ENCODE measurements around the gene STYK1.
"Not testable (repeated sequence)": the region's sequence is repeated elsewhere in the genome, so short reads cannot be mapped to it uniquely, and the experiment has no call there.

The STYK1 gene

DNA sequence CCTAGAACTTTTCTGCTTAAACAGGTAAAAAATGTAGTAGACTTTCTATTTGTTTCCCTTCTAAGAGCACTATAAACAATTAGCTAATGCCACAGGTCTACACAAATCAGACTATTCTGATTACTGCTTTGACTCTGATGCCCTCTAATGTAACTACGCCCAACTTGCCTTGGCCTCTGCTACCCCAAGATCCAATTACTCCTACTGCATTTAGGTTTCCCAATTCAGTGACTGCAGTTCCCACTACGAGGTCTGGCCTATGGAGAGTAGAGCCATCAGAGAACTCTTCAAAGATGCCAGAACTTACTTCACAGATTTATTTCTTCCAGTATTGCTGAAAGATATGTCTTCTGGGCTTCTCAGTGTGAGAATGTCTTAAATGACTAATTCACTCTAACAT is 15.3 kb upstream of the STYK1 start:
- no peak for DNase-seq (ENCODE audit: low spot score)

DNA sequence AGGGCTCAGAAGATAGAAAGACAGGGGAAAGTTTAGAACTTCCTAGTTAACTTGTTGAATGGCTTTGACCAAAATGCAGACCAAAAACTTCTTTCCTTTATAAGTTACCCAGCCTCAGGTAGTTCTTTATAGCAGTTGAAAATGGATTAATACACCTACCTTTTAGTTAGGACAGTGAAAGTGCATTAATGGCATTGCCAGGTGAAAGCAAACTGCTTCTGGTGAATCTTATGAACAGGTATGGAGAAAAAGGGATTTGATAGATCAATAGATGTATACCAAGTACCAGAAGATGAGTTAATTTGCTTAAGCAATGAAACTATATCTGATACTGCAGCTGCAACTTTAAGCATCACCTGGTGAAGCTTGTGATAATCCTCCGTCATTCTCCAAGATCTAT is 14.2 kb upstream of the STYK1 start:
- DNase-seq (ENCODE audit: low spot score): no peak

DNA sequence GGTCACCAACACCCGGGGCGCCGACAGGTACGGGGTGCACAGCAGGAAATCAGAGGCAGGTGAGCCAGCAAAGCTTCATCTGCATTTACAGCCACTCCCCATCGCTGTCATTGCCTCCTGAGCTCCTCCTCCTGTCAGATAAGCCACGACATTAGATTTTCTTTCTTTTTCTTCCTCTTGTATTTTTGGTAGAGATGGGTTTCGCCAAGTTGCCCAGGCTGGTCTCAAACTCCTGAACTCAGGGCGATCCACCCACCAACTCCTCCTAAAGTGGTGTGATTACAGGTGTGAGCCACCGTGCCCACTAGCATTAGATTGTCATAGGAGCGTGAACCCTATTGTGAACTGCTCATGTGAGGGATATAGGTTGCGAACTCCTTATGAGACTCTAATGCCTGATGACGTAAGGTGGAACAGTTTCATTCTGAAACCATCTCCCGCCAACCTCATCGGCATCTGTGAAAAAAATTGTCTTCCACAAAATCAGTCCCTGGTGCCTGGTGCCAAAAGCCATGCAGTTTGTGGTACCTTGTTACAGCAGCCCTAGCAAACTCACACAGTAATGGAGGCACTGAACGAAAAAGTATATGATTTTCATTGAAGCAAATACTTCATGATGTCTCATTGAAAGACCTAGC is 1.5 kb downstream of the STYK1 start:
- no peak for DNase-seq (ENCODE audit: low spot score)

DNA sequence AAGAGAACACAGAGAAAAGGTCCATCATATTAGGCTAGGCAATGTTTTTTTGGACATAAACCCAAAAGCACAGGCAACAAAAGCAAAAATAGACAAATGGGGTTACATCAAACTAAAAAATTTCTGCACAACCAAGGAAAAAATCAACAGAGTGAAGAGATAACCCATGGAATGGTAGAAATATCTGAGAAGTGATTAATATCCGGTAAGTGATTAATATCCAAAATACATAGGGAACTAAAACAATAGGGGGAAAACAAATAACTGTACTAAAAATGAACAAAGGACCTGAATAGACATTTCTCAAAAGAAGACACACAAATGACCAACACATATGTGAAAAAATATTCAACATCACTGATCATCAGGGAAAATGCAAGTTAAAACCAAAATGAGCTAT is 4.3 kb downstream of the STYK1 start:
- no peak for DNase-seq (ENCODE audit: low spot score)

DNA sequence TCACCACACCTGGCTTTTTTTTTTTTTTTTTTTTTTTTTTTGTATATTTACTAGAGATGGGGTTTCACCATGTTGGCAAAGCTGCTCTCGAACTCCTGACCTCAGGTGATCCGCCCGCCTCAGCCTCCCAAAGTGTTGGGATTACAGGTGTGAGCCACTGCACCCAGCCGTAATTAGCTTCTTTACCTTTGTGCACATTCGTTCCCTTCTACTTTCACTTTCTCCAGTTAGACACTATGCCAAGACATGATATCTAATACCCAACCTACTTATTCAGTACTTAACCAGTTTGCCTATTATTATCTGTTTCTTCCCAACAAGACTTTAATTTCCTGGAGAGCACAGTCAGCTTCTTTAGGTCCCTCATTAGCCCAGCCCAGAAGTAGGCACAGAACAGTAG is 5.3 kb downstream of the STYK1 start:
- DNase-seq (ENCODE audit: low spot score): no peak

DNA sequence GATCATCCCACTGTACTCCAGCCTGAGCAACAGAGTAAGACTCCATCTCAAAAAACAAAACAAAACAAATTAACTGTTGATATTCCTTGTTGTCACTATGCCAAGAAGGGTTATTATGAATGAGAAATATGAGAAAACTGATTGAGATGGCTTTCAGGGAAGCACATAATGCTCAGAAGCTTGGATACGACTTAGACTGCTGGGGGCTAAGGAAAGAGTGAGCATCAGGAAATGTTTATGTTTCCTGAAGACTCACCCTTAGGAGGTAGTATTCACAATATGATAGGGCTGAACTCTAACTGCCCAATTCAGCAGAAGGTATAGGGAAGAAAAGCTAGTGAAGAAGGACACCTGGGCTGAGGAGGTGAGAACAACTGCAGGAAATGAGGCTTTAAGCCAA is 6.3 kb downstream of the STYK1 start:
- DNase-seq (ENCODE audit: low spot score): no peak

DNA sequence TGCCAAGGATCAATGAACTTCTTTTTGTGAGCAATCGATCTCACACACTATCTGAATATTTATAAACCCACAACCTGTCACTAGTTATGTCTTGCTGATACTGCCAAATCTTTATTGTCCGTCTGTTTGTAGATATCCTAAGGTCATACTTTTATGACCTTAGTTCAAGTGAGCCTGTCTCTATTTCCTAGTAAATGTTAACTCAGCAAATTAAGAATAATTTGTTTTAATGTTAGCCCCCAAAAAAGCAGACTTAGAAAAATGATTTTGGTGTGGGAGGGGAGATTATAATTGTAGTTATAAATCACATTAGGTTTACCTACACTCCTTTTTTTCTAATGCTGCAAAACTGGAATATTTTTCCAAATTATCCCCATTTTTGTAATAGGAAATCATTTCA is 9.4 kb downstream of the STYK1 start:
- no peak for DNase-seq (ENCODE audit: low spot score)

DNA sequence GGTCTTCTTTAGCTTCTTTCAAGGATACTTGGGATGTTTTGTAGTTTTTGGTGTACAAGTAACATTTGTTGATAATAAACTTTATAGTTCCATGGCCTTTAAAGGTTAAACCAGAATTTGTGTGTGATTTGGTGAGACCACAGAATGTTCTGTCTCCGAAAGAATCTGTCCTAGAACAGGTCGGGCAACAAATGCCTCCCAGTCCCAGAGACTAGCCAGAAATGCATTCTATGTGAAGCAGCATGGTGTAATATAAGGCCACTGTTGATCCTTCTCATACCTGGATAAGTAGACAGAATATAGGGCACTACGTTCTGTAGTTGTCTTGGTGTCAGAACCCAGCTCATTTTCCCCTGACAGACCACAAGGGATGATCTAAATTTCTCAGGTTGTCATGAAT is 10.0 kb downstream of the STYK1 start:
- DNase-seq (ENCODE audit: low spot score): no peak

DNA sequence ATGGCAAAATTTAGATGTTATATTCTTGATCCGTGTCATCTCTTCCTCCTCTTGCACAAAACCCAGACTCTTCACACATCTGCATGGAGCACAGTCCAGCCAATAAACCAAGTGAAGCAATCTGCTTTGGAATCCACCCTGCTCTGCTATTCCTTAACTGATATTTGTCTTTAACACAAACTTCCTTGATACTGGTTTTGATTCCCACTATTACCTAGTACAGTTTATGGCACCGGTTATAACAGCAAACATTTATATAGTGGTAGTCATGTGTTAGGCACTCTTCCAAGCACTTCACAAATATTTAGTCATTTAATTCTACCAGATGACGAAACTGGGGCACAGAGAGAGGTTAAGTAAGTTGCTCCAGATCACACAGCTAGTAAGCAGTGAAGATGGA is 12.5 kb downstream of the STYK1 start:
- DNase-seq (ENCODE audit: low spot score): no peak

DNA sequence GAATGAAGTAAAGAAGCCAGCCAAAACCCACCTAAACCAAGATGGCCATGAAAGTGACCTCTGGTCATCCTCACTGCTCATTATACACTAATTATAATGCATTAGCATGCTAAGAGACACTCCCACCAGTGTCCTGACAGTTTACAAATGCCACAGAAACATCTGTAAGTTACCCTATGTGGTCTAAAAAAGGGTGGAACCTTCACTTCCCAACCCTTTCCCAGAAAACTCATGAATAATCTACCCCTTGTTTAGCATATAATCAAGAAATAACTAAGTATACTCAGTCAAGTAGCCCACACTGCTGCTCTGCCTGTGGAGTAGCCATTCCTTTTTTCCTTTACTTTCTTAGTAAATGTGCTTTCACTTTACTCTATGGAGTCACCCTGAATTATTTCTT is 19.8 kb downstream of the STYK1 start:
- no peak for DNase-seq (ENCODE audit: low spot score)

DNA sequence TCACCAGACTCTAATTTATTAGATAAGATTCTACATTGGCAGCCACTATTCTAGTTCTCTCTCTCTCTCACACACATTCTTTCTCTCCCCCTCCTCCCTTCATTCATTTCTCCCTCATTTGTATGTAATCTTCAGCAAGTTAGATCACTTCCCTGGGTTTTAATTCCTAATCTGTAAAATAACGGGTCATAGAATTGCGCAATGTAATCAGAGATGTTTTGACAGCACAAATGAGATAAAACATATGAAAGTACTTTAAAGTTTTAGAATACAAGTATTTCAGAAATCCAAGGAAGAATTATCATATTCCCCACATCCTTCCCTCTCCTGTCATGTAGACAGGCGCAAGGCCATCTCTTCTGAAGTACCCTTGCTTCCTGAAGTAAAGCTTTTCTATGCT is 21.7 kb downstream of the STYK1 start:
- no peak for DNase-seq (ENCODE audit: low spot score)

DNA sequence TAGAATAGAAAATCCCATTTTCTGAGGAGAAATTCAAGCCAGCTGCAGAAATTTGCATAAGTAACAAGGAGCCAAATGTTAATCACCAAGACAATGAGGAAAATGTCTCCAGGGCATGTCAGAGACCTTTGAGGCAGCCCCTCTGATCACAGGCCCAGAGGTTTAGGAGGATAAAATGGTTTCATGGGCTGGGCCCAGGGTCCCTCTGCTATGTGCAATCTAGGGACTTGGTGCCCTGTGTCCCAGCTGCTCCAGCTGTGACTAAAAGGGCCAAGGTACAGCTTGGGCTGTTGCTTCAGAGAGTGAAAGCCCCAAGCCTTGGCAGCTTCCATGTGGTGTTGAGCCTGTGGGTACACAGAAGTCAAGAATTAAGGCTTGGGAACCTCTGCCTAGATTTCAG is 27.3 kb downstream of the STYK1 start:
- not testable (repeated sequence) for DNase-seq (ENCODE audit: low spot score)

DNA sequence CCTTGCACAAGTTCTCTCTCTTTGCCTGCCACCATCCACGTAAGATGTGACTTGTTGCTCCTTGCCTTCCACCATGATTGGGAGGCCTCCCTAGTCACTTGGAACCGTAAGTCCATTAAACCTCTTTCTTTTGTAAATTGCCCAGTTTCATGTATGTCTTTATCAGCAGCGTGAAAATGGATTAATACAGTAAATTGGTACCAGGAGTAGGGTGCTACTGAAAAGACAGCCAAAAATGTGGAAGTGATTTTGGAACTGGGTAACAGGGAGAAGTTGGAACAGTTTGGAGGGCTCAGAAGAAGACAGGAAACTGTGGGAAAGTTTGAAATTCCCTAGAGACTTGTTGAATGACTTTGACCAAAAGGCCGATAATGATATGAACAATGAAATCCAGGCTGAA is 27.9 kb downstream of the STYK1 start:
- no peak for DNase-seq (ENCODE audit: low spot score)

DNA sequence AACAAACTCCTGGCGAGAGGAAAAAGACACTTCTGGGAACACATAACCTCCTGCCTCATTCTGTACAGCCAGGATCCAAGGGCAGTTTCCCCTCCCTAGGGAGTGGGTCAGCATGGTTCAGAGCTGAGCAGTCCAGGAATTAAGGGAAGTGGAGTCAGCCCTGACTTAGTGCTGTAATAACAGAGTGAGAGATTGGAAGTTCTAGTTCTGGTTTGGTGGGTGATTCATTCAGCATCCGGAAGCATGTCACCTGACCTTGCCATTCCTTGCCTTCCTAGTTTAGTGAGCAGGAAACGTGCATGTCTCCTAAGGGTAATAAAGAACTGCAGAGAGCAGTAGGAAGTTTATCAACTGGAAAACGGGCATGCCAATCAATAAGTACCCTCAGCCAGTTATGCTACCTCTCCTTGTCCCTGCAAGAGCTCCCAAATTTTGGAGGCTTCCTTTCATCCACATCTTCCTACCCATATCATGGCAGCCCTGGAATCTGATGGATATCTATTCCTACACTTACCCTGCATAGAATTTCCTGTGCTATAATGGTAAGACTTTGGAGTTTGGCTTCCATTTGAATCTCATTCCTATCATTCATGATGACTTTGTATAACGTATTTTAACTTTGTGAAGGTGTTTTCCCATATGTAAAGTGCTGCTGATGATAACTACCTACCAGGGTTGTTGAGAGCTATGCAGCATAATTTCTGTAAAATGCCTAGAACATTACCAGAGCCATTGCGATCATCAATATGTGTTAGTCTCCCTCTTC is 31.9 kb downstream of the STYK1 start:
- DNase-seq (ENCODE audit: low spot score): peak; percentile 50

DNA sequence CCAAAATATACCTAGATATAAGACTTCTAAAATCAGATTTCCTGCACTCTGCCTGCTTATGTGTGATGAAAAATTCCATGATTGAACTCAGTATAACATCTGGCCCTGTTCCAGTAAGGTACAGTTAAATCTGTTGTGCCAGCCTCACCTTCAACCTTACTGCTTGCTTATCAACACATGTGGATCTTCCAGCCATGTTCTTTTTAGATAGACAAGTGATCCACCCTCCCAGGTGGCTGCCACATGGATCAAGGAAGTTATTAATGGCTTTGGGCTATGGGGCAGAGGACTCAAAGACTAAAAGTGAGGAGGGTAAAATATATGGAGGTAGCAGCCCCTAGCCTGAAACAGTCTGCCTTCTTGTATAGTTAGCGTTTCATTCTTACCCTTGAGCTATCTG is 35.1 kb downstream of the STYK1 start:
- DNase-seq (ENCODE audit: low spot score): no peak

DNA sequence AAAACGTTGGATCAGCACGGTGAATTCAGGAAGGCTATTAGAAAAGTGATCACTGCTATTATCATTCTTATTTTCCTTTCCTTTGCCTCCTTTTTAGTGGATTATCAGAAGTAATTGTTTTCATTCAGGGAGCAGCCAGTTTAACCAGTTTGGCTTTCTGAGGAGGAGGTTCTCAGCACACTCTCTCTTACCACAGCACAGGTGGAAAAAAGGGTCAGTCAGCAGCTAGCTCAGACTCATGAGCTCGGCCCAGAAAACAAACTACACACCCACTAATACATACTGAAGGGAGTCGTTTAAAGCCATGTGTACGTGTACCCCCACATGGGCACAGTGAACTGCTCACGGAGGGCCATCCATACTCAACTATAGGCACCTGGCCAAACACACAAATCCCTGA is 37.2 kb downstream of the STYK1 start:
- DNase-seq (ENCODE audit: low spot score): no peak

DNA sequence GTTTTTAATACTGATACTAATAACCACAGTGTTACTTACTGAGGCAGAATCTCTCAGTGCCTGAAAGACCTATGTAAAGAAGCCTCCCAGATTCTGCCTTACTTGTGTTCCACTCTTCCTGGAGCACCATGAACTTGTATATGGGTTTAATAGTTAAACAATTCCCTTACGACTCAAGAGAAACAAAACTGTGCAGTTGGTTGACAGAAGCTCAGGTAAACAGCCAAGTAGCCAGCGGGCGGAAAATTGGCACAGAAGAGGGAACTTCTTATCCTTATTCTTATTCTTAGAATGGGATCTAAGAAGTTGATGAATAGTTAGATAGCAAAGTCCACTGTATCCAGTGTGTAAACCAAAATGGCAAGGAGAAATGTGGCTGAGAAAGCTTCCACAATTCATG is 37.7 kb downstream of the STYK1 start:
- DNase-seq (ENCODE audit: low spot score): no peak

DNA sequence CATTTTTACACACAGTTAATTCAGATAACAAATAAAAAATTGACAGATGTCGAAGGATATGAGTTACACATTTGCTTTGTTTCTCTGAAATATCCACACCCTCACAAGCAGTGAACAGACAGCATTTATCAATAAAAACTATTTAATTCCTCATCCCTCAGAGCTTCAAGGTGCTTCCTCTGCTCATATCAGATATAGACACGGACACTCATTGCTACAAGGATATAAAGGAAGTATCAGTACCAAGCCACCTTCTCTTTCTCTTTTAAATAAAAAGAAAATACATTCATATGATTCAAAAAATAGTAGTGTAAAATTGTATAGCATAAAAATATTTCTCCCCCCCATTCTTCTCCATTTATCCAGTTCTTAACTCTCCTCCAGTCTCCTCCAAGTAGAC is 38.5 kb downstream of the STYK1 start:
- no peak for DNase-seq (ENCODE audit: low spot score)

DNA sequence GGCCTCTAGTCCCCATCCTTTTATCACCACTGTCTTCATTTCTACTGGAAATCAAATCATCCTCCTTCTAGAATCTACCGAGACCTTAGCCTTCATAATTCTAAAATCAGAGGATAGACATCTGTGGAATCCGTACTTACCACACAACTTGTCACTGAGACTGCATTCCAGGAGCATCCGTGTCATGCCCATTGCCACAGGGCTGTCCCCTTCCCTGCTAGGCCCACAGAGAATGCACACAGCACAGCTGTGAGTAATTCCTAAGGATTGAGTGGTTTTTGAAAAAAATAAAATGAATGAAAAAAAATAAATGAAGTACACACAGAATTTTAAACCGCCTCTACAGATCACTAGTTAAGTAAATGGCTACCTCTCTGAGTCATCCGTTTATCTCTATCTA is 39.4 kb downstream of the STYK1 start:
- peak; percentile 75 for DNase-seq (ENCODE audit: low spot score)

DNA sequence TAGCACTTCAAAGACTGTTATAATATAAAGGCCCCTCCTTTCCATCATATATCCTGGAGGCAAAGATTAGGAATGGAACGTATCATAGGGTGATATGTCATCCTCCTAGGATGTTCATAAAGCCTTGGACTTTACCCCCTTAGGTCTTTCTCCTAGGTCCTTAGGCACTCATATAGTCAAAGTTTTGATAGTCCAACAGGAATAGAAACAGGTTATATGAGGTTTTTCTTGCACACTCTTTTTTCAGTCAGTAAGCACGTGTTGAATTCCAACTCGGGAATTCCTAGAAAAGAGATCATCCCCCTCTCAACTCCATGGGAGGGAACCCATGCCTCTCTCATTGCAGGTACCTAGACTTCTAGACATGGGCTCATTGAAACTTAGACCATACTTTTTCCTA is 40.3 kb downstream of the STYK1 start:
- no peak for DNase-seq (ENCODE audit: low spot score)

DNA sequence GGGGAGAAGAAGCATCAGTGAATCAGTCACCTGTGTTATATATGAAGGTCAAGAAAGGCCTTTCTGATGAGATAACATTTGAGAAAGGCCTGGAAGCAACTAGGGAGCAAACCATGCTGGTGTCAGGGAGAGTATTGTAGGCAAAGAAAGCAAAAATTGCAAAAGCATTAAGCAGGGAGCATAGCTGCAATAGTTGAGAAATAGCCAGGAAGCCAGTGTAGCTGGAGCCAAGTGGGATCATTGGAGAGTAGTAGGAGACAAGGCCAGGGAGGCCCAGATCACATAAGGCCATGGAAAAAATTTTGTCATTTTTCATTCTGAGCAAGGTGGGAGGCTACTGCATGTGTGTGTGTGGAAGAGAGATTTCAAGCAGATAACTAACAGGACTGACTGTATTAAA is 41.6 kb downstream of the STYK1 start:
- DNase-seq (ENCODE audit: low spot score): no peak

DNA sequence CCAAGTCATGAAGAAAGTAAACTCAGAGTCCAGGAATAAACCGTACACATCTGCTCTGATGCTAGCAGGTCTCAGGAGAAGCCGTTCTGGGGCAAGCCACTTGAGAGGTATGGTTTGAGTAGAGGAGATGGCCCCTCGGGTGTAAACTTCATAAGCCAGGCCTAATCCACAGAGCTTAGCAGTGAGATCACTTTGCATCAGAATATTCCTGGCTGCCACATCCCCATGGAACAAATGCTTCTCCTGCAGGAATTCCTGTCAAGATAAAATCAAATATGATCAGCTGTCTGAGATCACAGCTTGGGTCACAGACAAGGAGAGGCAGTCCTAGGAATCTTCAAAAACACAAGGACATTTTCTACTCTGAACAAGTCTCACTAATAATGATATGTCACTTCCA is 49.2 kb downstream of the STYK1 start:
- no peak for DNase-seq (ENCODE audit: low spot score)

DNA sequence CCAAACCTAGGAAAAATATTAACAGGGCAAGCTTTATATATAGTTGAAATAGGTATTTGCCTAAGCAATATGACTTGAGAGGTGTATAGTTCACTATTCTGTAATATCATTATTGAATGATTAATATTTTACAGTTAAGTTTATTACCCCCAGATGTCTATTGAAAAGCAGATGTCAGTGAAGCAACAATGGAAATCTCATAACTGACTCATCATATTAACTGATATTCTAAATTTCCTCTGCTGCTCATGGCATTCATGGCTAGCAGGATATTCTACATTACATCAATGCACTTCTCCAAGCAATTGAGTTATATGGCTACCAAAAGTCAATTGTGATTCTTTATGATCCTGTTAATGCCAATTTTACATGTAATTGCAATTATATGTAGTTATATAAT is 50.7 kb downstream of the STYK1 start:
- no peak for DNase-seq (ENCODE audit: low spot score)

DNA sequence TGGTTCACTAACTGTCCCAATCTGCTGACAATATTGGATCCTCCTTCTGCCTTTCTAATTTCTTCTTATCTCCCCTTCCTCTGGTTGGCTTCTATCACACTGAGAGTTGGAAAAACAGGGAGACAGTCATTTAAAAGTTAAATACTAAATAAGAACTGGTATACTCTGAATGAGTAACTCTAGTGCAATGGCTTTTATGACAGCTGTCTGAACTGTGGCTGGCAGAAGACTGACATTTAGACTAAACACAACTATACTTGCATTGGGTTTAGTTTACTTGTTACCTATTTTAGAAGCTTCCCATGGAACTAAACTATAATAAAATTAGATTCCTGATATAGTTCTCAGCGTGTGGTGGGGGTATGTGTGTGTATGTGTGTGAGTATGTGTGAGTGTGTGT is 52.6 kb downstream of the STYK1 start:
- DNase-seq (ENCODE audit: low spot score): no peak

Data from hepatic stellate cell (primary cell).